HUES6 (cell line): ENCODE data around the gene AARS2.
A peak's percentile ranks its signal among the peaks of the same experiment; 100 is the strongest.
"Not testable (repeated sequence)": the region's sequence is repeated elsewhere in the genome, so short reads cannot be mapped to it uniquely, and the experiment has no call there.

ENCODE experiments used
- H3K27ac ChIP-seq: 2 replicates; pipeline ENCODE4 v1.7.0; 2013; ENCODE audit warnings: low read depth, mild to moderate bottlenecking, low read length, inconsistent platforms
- H3K27me3 ChIP-seq: 2 replicates; pipeline ENCODE4 v1.6.1; 2013; ENCODE audit warnings: low read length; ENCODE audit not compliant: control insufficient read depth, insufficient read depth
- H3K36me3 ChIP-seq: 2 replicates; pipeline ENCODE4 v1.6.1; 2013; ENCODE audit warnings: low read length; ENCODE audit not compliant: control insufficient read depth, insufficient read depth
- H3K4me1 ChIP-seq: 2 replicates; pipeline ENCODE4 v1.6.1; 2013; ENCODE audit warnings: low read length; ENCODE audit not compliant: control insufficient read depth, insufficient read depth
- H3K4me3 ChIP-seq: 2 replicates; pipeline ENCODE4 v1.5.1; 2013; ENCODE audit warnings: low read depth, low read length
- H3K9ac ChIP-seq: one replicate; pipeline ENCODE4 v1.6.1; 2013; ENCODE audit warnings: mild to moderate bottlenecking, low read length
- H3K9me3 ChIP-seq: 2 replicates; pipeline ENCODE4 v1.6.1; 2013; ENCODE audit warnings: low read depth, low read length; ENCODE audit not compliant: control insufficient read depth, insufficient read depth

AARS2 gene

GRCh38 chr6:44328203-44328602, 15.1 kb upstream of the AARS2 start:
- not testable (repeated sequence) for H3K9me3 ChIP-seq, H3K36me3 ChIP-seq
- Histone ChIP-seq H3K27me3 (peaks cover 11% of the 10 kb centered on the region), H3K27ac (0 out of 2 replicates have a peak overlapping the region, but pooled peaks have one; percentile 13), H3K9ac (peak overlapping the region; percentile 43), H3K4me3 (peak overlapping the region; percentile 26; the same call in 1 of the 2 replicates), H3K4me1 (peaks cover 15% of the 10 kb centered on the region)

- H3K4me3 ChIP-seq: peak overlapping the region; percentile 26; the same call in 1 of the 2 replicates
- H3K9me3 ChIP-seq: no peaks in the 10 kb centered on the region
- H3K4me1 ChIP-seq: peaks cover 15% of the 10 kb centered on the region
- peak overlapping the region; percentile 13; the same call in 1 of the 2 replicates for H3K27ac ChIP-seq
- peak overlapping the region; percentile 9 for H3K9ac ChIP-seq
- no peaks in the 10 kb centered on the region for H3K36me3 ChIP-seq
- peaks cover 11% of the 10 kb centered on the region for H3K27me3 ChIP-seq
Observed at GRCh38 chr6:44327760-44328159, 14.6 kb upstream of the AARS2 start.

GRCh38 chr6:44327096-44327495, 13.9 kb upstream of the AARS2 start:
- no peak overlapping the region for H3K9ac ChIP-seq
- no peak overlapping the region for H3K4me3 ChIP-seq
- peaks cover 11% of the 10 kb centered on the region for H3K27me3 ChIP-seq
- no peak overlapping the region for H3K27ac ChIP-seq
- H3K9me3 ChIP-seq: no peaks in the 10 kb centered on the region
- no peaks in the 10 kb centered on the region for H3K36me3 ChIP-seq
- H3K4me1 ChIP-seq: peaks cover 15% of the 10 kb centered on the region

- Histone ChIP-seq H3K4me1 (peaks cover 4% of the 10 kb centered on the region; the same call in 1 of the 2 replicates), H3K36me3 (no peaks in the 10 kb centered on the region), H3K27ac (no peak overlapping the region), H3K4me3 (no peak overlapping the region), H3K9me3 (no peaks in the 10 kb centered on the region), H3K9ac (no peak overlapping the region), H3K27me3 (peaks cover 13% of the 10 kb centered on the region)
Observed at GRCh38 chr6:44321210-44321609, 8.1 kb upstream of the AARS2 start.

- H3K27ac ChIP-seq, H3K9ac ChIP-seq, H3K4me1 ChIP-seq, H3K9me3 ChIP-seq, H3K36me3 ChIP-seq, H3K4me3 ChIP-seq: not testable (repeated sequence)
- peaks cover 13% of the 10 kb centered on the region for H3K27me3 ChIP-seq
Observed at GRCh38 chr6:44317136-44317631, 4.0 kb upstream of the AARS2 start.

GRCh38 chr6:44316481-44316880, 3.3 kb upstream of the AARS2 start:
- Histone ChIP-seq H3K36me3 (peaks cover 6% of the 10 kb centered on the region), H3K4me3 (no peak overlapping the region), H3K9me3 (no peaks in the 10 kb centered on the region), H3K9ac (no peak overlapping the region), H3K4me1 (peaks cover 4% of the 10 kb centered on the region; the same call in 1 of the 2 replicates), H3K27ac (no peak overlapping the region), H3K27me3 (peaks cover 13% of the 10 kb centered on the region)

DNA sequence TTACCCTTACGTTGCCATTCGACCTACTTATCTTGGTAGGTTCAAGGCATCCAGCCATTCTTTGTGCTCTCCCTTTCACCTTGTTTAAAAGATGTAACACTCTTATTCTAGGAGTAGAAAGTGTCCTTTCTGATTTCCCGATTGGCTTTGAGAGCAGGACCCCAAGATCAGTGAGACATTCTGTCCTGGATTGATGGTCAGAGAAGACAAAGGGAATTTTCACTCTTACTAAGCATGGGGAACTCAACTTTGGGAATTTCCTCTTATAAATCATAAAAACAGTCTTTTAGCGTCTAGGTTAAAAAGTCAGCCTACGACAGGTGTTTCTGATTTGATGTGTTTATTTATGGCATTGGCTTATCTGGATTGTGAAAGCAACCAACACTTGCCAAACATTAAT, 2.8 kb upstream of the AARS2 start:
- Histone ChIP-seq H3K4me3 (no peak overlapping the region), H3K27me3 (peaks cover 13% of the 10 kb centered on the region), H3K9ac (no peak overlapping the region), H3K36me3 (peaks cover 12% of the 10 kb centered on the region), H3K27ac (no peak overlapping the region), H3K9me3 (no peaks in the 10 kb centered on the region), H3K4me1 (peaks cover 4% of the 10 kb centered on the region; the same call in 1 of the 2 replicates)

DNA sequence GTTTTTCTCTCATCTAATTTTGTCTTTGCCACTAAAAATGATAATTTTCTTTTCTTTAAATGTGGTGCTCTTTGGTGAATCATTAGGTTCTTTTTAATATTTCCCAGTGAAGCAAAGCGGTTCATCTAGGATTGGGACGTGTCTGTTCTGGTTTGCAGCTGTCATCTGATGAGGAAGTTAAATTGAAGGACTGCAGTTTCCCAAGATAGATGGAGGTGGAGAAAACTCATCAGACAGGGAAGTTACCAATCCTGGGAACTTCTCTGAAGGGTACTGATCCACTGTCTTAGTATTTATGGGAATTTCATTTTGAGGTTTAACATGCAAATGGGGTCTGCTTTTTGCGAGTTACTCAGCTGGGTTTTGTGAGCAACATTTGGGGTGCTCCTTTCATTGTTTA, 2.4 kb upstream of the AARS2 start:
- Histone ChIP-seq H3K27me3 (peaks cover 13% of the 10 kb centered on the region), H3K9ac (no peak overlapping the region), H3K9me3 (no peaks in the 10 kb centered on the region), H3K36me3 (peaks cover 16% of the 10 kb centered on the region), H3K27ac (no peak overlapping the region), H3K4me1 (peaks cover 4% of the 10 kb centered on the region; the same call in 1 of the 2 replicates), H3K4me3 (no peak overlapping the region)

GRCh38 chr6:44314657-44315056, 1.5 kb upstream of the AARS2 start:
- not testable (repeated sequence) for H3K27ac ChIP-seq, H3K9ac ChIP-seq

DNA sequence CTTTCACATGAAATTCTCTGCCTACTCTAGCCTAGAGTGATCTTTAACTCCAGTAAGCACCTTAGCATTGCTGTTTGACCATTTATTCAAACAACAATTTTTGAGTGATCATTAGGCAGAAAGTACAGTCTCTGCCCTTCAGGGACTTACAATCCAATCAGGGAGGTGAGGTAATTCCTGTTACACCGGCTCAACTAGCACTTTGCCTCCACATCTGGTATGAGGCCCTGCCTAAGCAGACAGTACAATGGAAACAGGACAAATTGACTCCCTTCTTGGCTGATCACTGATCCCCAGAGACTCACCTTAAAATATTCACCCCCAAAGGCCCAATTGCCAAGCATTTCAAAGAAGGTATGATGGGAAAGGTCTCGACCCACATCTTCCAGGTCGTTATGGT, 1.4 kb downstream of the AARS2 start:
- H3K4me3 ChIP-seq: peak overlapping the region; percentile 79
- peaks cover 50% of the 10 kb centered on the region for H3K36me3 ChIP-seq

More at GRCh38 chr6:44314657-44315056, 1.5 kb upstream of the AARS2 start:
- not testable (repeated sequence) for H3K4me1 ChIP-seq, H3K9me3 ChIP-seq, H3K27me3 ChIP-seq, H3K4me3 ChIP-seq
- peaks cover 25% of the 10 kb centered on the region for H3K36me3 ChIP-seq

DNA sequence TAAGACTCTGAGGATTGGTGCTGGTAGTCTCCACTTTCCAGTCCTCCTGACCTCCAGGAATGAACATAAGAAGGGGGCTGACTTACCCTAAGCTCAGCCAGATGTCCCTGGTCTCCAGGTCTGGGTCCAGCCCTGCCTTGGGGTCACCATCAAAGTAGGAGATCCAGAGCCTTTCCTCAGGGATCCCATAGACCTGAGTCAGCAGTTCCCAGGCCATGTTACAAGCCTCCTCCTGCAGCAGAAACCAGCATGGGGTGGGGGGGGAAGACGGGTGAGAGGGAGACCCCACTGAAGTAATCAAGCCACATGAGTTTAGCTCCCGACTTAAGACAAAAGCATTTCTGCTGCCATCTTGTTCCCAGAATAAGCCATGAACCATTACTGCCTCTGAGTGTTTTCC, 1.8 kb downstream of the AARS2 start:
- H3K9ac ChIP-seq: no peak overlapping the region
- H3K9me3 ChIP-seq: no peaks in the 10 kb centered on the region
- no peaks in the 10 kb centered on the region for H3K27me3 ChIP-seq
- peaks cover 55% of the 10 kb centered on the region for H3K36me3 ChIP-seq
- H3K27ac ChIP-seq: no peak overlapping the region
- H3K4me3 ChIP-seq: no peak overlapping the region
- H3K4me1 ChIP-seq: peaks cover under 1% of the 10 kb centered on the region; the same call in 1 of the 2 replicates

More for the DNA sequence above, 1.4 kb downstream of the AARS2 start:
- Histone ChIP-seq H3K4me1 (peaks cover 4% of the 10 kb centered on the region; the same call in 1 of the 2 replicates), H3K27me3 (no peaks in the 10 kb centered on the region), H3K9me3 (no peaks in the 10 kb centered on the region), H3K9ac (no peak overlapping the region), H3K27ac (no peak overlapping the region)
